ENCODE measurements around the gene SRSF10. TPM values are rescaled to one million over a fixed set of nuclear protein-coding genes. Genes with fewer than 3 reads are reported as not detected.

Gene SRSF10
- total and polyA plus RNA-seq, 9 of the 15 experiments (the other 6 are each of a cell fraction or from before 2014, with no cell fraction given) = 154 to 264 (median 205) TPM

- Histone ChIP-seq H3K4me1 (replicated peaks in 1 of 2; ENCODE audit: control insufficient read depth in 2 of 2, insufficient read depth in 2 of 2, low read length in 2 of 2) (peaks cover 7 to 12% of the 10 kb centered on the region in 2 experiments), H3K4me3 (no peak overlapping the region), H4K20me1 (replicated peaks; ENCODE audit: control insufficient read depth, insufficient read depth, low read length) (no peaks in the 10 kb centered on the region), H3K4me2 (ENCODE audit: insufficient read depth, low read length) (no peak overlapping the region), H3K27ac (ENCODE audit: extremely low read depth, low read depth, low read length) (no peak overlapping the region), H3K27me3 (ENCODE audit: control insufficient read depth in 2 of 2, insufficient read depth in 2 of 2, low read length in 2 of 2) (no peaks in the 10 kb centered on the region), H3K9me1 (ENCODE audit: control insufficient read depth, insufficient read depth, low read length) (no peaks in the 10 kb centered on the region), H3K9ac (ENCODE audit: insufficient read depth in 1 of 2, low read depth in 2 of 2, low read length in 2 of 2) (no peak overlapping the region), H3K36me3 (ENCODE audit: control insufficient read depth, insufficient read depth, low read length) (no peaks in the 10 kb centered on the region), H2AFZ (ENCODE audit: low read depth, low read length) (no peak overlapping the region), H3K79me2 (ENCODE audit: control insufficient read depth, insufficient read depth, low read length) (peaks cover 10% of the 10 kb centered on the region), H3K9me3 (replicated peaks; ENCODE audit: control insufficient read depth, insufficient read depth, low read depth, low read length) (no peaks in the 10 kb centered on the region)
- DNase-seq (ENCODE audit: extremely low read depth in 1 of 4, low spot score in 3 of 4) (no peak), FAIRE-seq (no peak), ATAC-seq (no peak)
- CTCF ChIA-PET (ENCODE audit: low intra/inter-chr PET ratio) = no interaction called here
- peak; percentile 77 for TF ChIP-seq NFIC (IDR thresholded peaks at IDR 0.05)
- TF ChIP-seq TGIF2 (CRISPR knock-in tag; IDR thresholded peaks at IDR 0.05) = no peak
- no TSS peak for BruUV-seq (replicated peaks)
- in situ Hi-C loops (cut with MboI) (no loop called here), intact Hi-C loops (cut with micrococcal nuclease) (no loop called here)
- POLR2A ChIA-PET = interaction anchor here (1.0 kb wide), 1 partner anchor 17 kb away, joined by 3 read pairs; no protein-coding TSS in a partner anchor
- WGBS (ENCODE audit: insufficient coverage, low coverage, missing lambda C conversion rate) = 53% methylated on average over 5 of the region's 5 CpGs
Observed at GRCh38 chr1:23984417-23985186, 4.5 kb upstream of the SRSF10 start.

- TSS peak; percentile 100 for BruUV-seq (replicated peaks)
- peaks cover 37% of the 10 kb centered on the region for H3K36me3 ChIP-seq (ENCODE audit: control insufficient read depth, insufficient read depth, low read length)
- peaks cover 12 to 20% of the 10 kb centered on the region in 2 experiments for H3K4me1 ChIP-seq (replicated peaks in 1 of 2; ENCODE audit: control insufficient read depth in 2 of 2, insufficient read depth in 2 of 2, low read length in 2 of 2)
- in situ Hi-C loops (cut with MboI) (no loop called here), intact Hi-C loops (cut with micrococcal nuclease) (loop anchor here (1.0 kb wide), 1 partner anchor 21 kb away; the partner anchor contains the start of gene PNRC2)
- 32% methylated on average over 6 of the region's 6 CpGs for WGBS (ENCODE audit: insufficient coverage, low coverage, missing lambda C conversion rate)
- H3K9me3 ChIP-seq (replicated peaks; ENCODE audit: control insufficient read depth, insufficient read depth, low read depth, low read length) = no peaks in the 10 kb centered on the region
- peak overlapping the region; percentile 96 for H2AFZ ChIP-seq (ENCODE audit: low read depth, low read length)
- ATAC-seq (peak; percentile 25), FAIRE-seq (no peak), DNase-seq (ENCODE audit: extremely low read depth in 1 of 4, low spot score in 3 of 4) (peak; percentile 46 to 73 (median 60))
- H3K9ac ChIP-seq (ENCODE audit: insufficient read depth in 1 of 2, low read depth in 2 of 2, low read length in 2 of 2) = peak overlapping the region; percentile 86 to 99
- no peaks in the 10 kb centered on the region for H3K27me3 ChIP-seq (ENCODE audit: control insufficient read depth in 2 of 2, insufficient read depth in 2 of 2, low read length in 2 of 2)
- H3K4me2 ChIP-seq (ENCODE audit: insufficient read depth, low read length) = peak overlapping the region; percentile 96
- no peaks in the 10 kb centered on the region for H3K9me1 ChIP-seq (ENCODE audit: control insufficient read depth, insufficient read depth, low read length)
- peak overlapping the region; percentile 97 for H3K27ac ChIP-seq (ENCODE audit: extremely low read depth, low read depth, low read length)
- peaks cover 32% of the 10 kb centered on the region for H4K20me1 ChIP-seq (replicated peaks; ENCODE audit: control insufficient read depth, insufficient read depth, low read length)
- POLR2A ChIA-PET = interaction anchor here (0.6 to 2.4 kb wide), 17 partner anchors 8 to 457 kb away, joined by 3 to 23 read pairs (median 4); partner anchors contain the start of gene PNRC2
- CTCF ChIA-PET (ENCODE audit: low intra/inter-chr PET ratio) = no interaction called here
- H3K79me2 ChIP-seq (ENCODE audit: control insufficient read depth, insufficient read depth, low read length) = peaks cover 49% of the 10 kb centered on the region
- H3K4me3 ChIP-seq = peak overlapping the region; percentile 87
- TF ChIP-seq FOXA3 (CRISPR knock-in tag; conservative IDR thresholded peaks at IDR 0.05 in 1 of 2, IDR thresholded peaks at IDR 0.05 in 1 of 2) (peak in 1 of 2 experiments; percentile 69; a peak in 1 of 4 replicates), MTA3 (IDR thresholded peaks at IDR 0.05; ENCODE audit: borderline replicate concordance) (peak; percentile 45; the same call in 1 of the 2 replicates), POU5F1 (IDR thresholded peaks at IDR 0.05; ENCODE audit: borderline replicate concordance, low read depth, low read length, partially characterized antibody) (no peak), BACH1 (tag; IDR thresholded peaks at IDR 0.05) (peak; percentile 51; the same call in 1 of the 2 replicates), SNAPC5 (CRISPR knock-in tag; IDR thresholded peaks at IDR 0.05) (no peak), ZNF140 (CRISPR knock-in tag; IDR thresholded peaks at IDR 0.05) (no peak), RCOR1 (IDR thresholded peaks at IDR 0.05; ENCODE audit: borderline replicate concordance in 1 of 2, low read depth in 2 of 2, low read length in 2 of 2) (no peak), SMC3 (conservative IDR thresholded peaks at IDR 0.05; ENCODE audit: insufficient read depth, low read depth, low read length) (no peak), ETV6 (IDR thresholded peaks at IDR 0.05; ENCODE audit: borderline replicate concordance in 1 of 2, low read depth in 2 of 2, low read length in 1 of 2) (no peak), ETV6 (CRISPR knock-in tag; IDR thresholded peaks at IDR 0.05; ENCODE audit: borderline replicate concordance) (peak; percentile 59; the same call in 1 of the 2 replicates), ATF3 (IDR thresholded peaks at IDR 0.05) (no peak), ATF3 (CRISPR knock-in tag; conservative IDR thresholded peaks at IDR 0.05) (peak; percentile 43)
Observed at GRCh38 chr1:23980728-23981070, 572 bp upstream of the SRSF10 start.

Measured in K562 (cell line).